ENCODE data around the gene ALDH1B1.
"Not testable (repeated sequence)": the region's sequence is repeated elsewhere in the genome, so short reads cannot be mapped to it uniquely, and the experiment has no call there.

The ALDH1B1 gene

GRCh38 chr9:38388283-38389223, 3.9 kb upstream of the ALDH1B1 start:
- DNase-seq: no peak

- no peak for DNase-seq
Measured at GRCh38 chr9:38389313-38389712, 3.2 kb upstream of the ALDH1B1 start.

- DNase-seq: no peak
Measured at GRCh38 chr9:38390442-38390841, 2.1 kb upstream of the ALDH1B1 start.

- no peak for DNase-seq
Measured at GRCh38 chr9:38390851-38391250, 1.7 kb upstream of the ALDH1B1 start.

- DNase-seq: no peak
Measured at GRCh38 chr9:38391278-38392118, 1.0 kb upstream of the ALDH1B1 start.

GRCh38 chr9:38393128-38393796, 760 bp downstream of the ALDH1B1 start:
- no peak for DNase-seq

GRCh38 chr9:38394416-38394815, 1.9 kb downstream of the ALDH1B1 start:
- DNase-seq: no peak

- no peak for DNase-seq
Measured at GRCh38 chr9:38395653-38396370, 3.3 kb downstream of the ALDH1B1 start.

- no peak for DNase-seq
Measured at GRCh38 chr9:38396371-38396671, 3.8 kb downstream of the ALDH1B1 start.

GRCh38 chr9:38399191-38399590, 6.7 kb downstream of the ALDH1B1 start:
- not testable (repeated sequence) for DNase-seq

GRCh38 chr9:38401994-38402393, 9.5 kb downstream of the ALDH1B1 start:
- no peak for DNase-seq

- peak; percentile 46 for DNase-seq
Measured at GRCh38 chr9:38404314-38404713, 11.8 kb downstream of the ALDH1B1 start.

- no peak for DNase-seq
Measured at GRCh38 chr9:38405785-38406184, 13.3 kb downstream of the ALDH1B1 start.

GRCh38 chr9:38406476-38407186, 14.1 kb downstream of the ALDH1B1 start:
- peak; percentile 79 for DNase-seq

GRCh38 chr9:38408719-38409118, 16.2 kb downstream of the ALDH1B1 start:
- no peak for DNase-seq

GRCh38 chr9:38412751-38413150, 20.2 kb downstream of the ALDH1B1 start:
- DNase-seq: no peak

GRCh38 chr9:38413283-38413682, 20.8 kb downstream of the ALDH1B1 start:
- DNase-seq: no peak

- DNase-seq: no peak
Measured at GRCh38 chr9:38414040-38414723, 21.7 kb downstream of the ALDH1B1 start.

- no peak for DNase-seq
Measured at GRCh38 chr9:38415856-38416255, 23.4 kb downstream of the ALDH1B1 start.

GRCh38 chr9:38416461-38416860, 24.0 kb downstream of the ALDH1B1 start:
- no peak for DNase-seq
